Ovary (tissue), 9 donors: ENCODE data around the gene KCNJ1. TPM values are rescaled to one million over a fixed set of nuclear protein-coding genes. Genes with fewer than 3 reads are reported as not detected.

Experiments used
- DNase-seq, 5 donors: peaks; one replicate each; pipeline ENCODE4 v3.0.0-alpha.2; 2019 to 2020
- H3K27ac ChIP-seq, 2 donors: fragments of 200-600 bp; one replicate each; pipeline versions ENCODE4 v1.5.1 to v1.8.0; 2019 to 2022
- H3K27me3 ChIP-seq: fragments of 200-600 bp; one replicate; pipeline ENCODE4 v1.8.0; 2022
- H3K36me3 ChIP-seq: fragments of 200-600 bp; sonication (generic); one replicate; pipeline ENCODE4 v1.5.1; 2019
- H3K4me1 ChIP-seq: one replicate; pipeline ENCODE4 v1.8.1; 2013; ENCODE audit warnings: mild to moderate bottlenecking, moderate library complexity; ENCODE audit not compliant: insufficient read depth
- H3K4me3 ChIP-seq: fragments of 200-600 bp; sonication (generic); one replicate; pipeline ENCODE4 v1.5.1; 2017
- H3K9me3 ChIP-seq, 2 donors: fragments of 200-600 bp in 1 of 2; sonication (generic) in 1 of 2; one replicate each; pipeline versions ENCODE4 v1.5.1 to v1.8.1; 2013 to 2019; ENCODE audit warnings: mild to moderate bottlenecking in 1 of 2, moderate library complexity in 1 of 2
- CTCF ChIP-seq, 3 donors: fragments of 450-650 bp in 2 of 3; fragments of 200-600 bp in 1 of 3; IDR thresholded peaks; one replicate each; pipeline versions ENCODE4 v1.5.1 to v1.8.0; 2016 to 2022; ENCODE audit warnings: antibody characterized with exemption in 3 of 3, mild to moderate bottlenecking in 1 of 3
- EP300 ChIP-seq: sonication (generic); formaldehyde crosslinking; IDR thresholded peaks from one replicate; pipeline ENCODE4 v1.6.1; 2017; ENCODE audit warnings: antibody characterized with exemption
- POLR2A ChIP-seq: fragments of 450-650 bp; IDR thresholded peaks from one replicate; pipeline ENCODE4 v1.6.1; 2017; ENCODE audit warnings: antibody characterized with exemption, mild to moderate bottlenecking, moderate library complexity
- WGBS, 3 donors: extraction: QIAGEN DNeasy Blood & Tissue Kit in 1 of 3; methylation state at CpG; one replicate each; pipeline versions ENCODE4 v1.1.5 to v1.1.7; 2013 to 2017; 5-methylcytosine and 5-hydroxymethylcytosine counted together
- intact Hi-C, 4 donors: fragments of 100-400 bp; cut with DNase I; formaldehyde crosslinking; loops; one replicate each; pipeline versions ENCODE4 v1.11.0 to v1.15.1; 2022 to 2023
- polyA plus RNA-seq, 2 donors: library from polyadenylated mRNA; stranded (reverse); fragments of 200-250 nt in 1 of 2; fragments of 350-450 nt in 1 of 2; fragmentation: Illumina TruSeq in 1 of 2; extraction: RNeasy Lipid Tissue Mini Kit (QIAGEN cat#74804) in 1 of 2; gene quantifications; one replicate each; pipeline ENCODE4 v1.2.3, GENCODE V29; 2013 to 2014
- total RNA-seq, 7 donors: library from RNA; depleted of rRNA in 2 of 7; stranded (reverse); fragments of >200 nt in 2 of 7; fragmentation: NEBNext Ultra II Directional in 3 of 7; extraction: Animal tissue kit (Norgen Biotek cat#: 25700) in 3 of 7; gene quantifications; one replicate each; pipeline versions ENCODE4 v1.1.0 to v1.2.4, GENCODE V29; 2016 to 2023
- donor health status: DM: no; HTN: no; CAD: no; lungs with moderate emphysema.
- donor health status: DM: no; HTN: no; CAD: no.
- donor health status: Bipolar disorder and iron deficiency.
- donor health status: DM: yes; HTN: yes; CAD: no.
- donor health status: DM: no; HTN: no; CAD: no.
- donor health status: DM: yes; HTN: yes; CAD: no.

The KCNJ1 gene
- total and polyA plus RNA-seq, 9 donors, result 0.48 TPM; not detected in 8

- Histone ChIP-seq H3K36me3 (no peaks in the 10 kb centered on the region), H3K4me3 (no peak overlapping the region), H3K27me3 (no peaks in the 10 kb centered on the region), H3K27ac (no peak overlapping the region), H3K9me3 (no peaks in the 10 kb centered on the region), H3K4me1 (peaks cover 4% of the 10 kb centered on the region)
- 24 to 45% (median 31%) methylated on average over 7 of the region's 7 CpGs for WGBS, 3 donors
- intact Hi-C loops, result no loop called here
- DNase-seq, result no peak
- TF ChIP-seq EP300, result no peak
- no peak for TF ChIP-seq POLR2A
- no peak for TF ChIP-seq CTCF (IDR thresholded peaks at IDR 0.05)
These were observed 25.5 kb downstream of the KCNJ1 start for GRCh38 chr11:128841461-128842072.

- WGBS, 3 donors, result 61 to 89% (median 68%) methylated on average over 2 of the region's 2 CpGs
- no peaks in the 10 kb centered on the region for H3K36me3 ChIP-seq
- TF ChIP-seq CTCF (IDR thresholded peaks at IDR 0.05) (no peak), POLR2A (no peak), EP300 (no peak)
- no peak for DNase-seq
- intact Hi-C loops, result no loop called here
- no peaks in the 10 kb centered on the region for H3K27me3 ChIP-seq
- H3K4me1 ChIP-seq, result peaks cover 4% of the 10 kb centered on the region
- no peak overlapping the region for H3K27ac ChIP-seq
- H3K9me3 ChIP-seq, result no peaks in the 10 kb centered on the region
- H3K4me3 ChIP-seq, result no peak overlapping the region
These were observed 26.3 kb downstream of the KCNJ1 start for GRCh38 chr11:128840783-128841182.

- intact Hi-C loops, result no loop called here
- no peak overlapping the region for H3K4me3 ChIP-seq
These were observed 27.0 kb downstream of the KCNJ1 start for GRCh38 chr11:128840137-128840536.

DNA sequence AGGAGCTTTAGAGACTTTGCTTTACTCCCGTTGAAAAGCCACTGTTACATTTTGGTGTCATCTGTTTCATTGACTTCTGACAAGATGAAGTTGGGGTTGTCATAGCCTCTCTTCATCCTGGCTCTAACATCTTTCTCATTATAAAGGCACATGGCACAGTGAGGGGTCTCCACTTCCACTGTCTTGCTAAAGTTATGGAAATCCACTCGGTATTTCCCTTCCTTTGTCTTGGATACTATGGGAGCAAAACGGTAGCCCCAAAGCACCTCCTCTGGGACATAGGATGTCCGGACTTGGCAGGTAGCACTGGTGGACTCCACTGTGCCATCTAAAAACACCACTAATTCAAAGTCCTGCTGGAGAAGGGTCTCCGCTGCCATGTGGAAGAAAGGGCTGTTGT, 28.0 kb downstream of the KCNJ1 start:
- intact Hi-C loops, result loop anchor here in 3 of 4 donors (10.0 kb wide), 2 partner anchors 204 to 664 kb away; no protein-coding TSS in a partner anchor
- peaks cover 7% of the 10 kb centered on the region for H3K4me1 ChIP-seq
- H3K9me3 ChIP-seq, result no peaks in the 10 kb centered on the region
- H3K27me3 ChIP-seq, result no peaks in the 10 kb centered on the region
- DNase-seq, result no peak
- no peaks in the 10 kb centered on the region for H3K36me3 ChIP-seq
- H3K27ac ChIP-seq, result no peak overlapping the region
- no peak overlapping the region for H3K4me3 ChIP-seq
- WGBS, 3 donors, result 92 to 95% (median 93%) methylated on average over 5 of the region's 5 CpGs
- no peak for TF ChIP-seq CTCF (IDR thresholded peaks at IDR 0.05)
- no peak for TF ChIP-seq POLR2A
- no peak for TF ChIP-seq EP300

More at GRCh38 chr11:128840137-128840536, 27.0 kb downstream of the KCNJ1 start:
- no peak for TF ChIP-seq POLR2A
- TF ChIP-seq CTCF (IDR thresholded peaks at IDR 0.05), result no peak
- no peak for TF ChIP-seq EP300
- no peak for DNase-seq
- Histone ChIP-seq H3K36me3 (no peaks in the 10 kb centered on the region), H3K27me3 (no peaks in the 10 kb centered on the region), H3K4me1 (peaks cover 7% of the 10 kb centered on the region), H3K27ac (no peak overlapping the region), H3K9me3 (no peaks in the 10 kb centered on the region)
- 76 to 87% (median 78%) methylated on average over 5 of the region's 5 CpGs for WGBS, 3 donors
